CD14-positive monocyte (primary cell): Measurements from ENCODE around the gene POSTN. TPM values are rescaled to one million over a fixed set of nuclear protein-coding genes. Genes with fewer than 3 reads are reported as not detected.
"Not testable (repeated sequence)": the region's sequence is repeated elsewhere in the genome, so short reads cannot be mapped to it uniquely, and the experiment has no call there.

Experiments used
- DNase-seq, 3 donors: peaks; one replicate each; pipeline ENCODE4 v3.0.0-alpha.2; 2011 to 2022
- H2AFZ ChIP-seq: 2 replicates; pipeline ENCODE4 v1.6.0; 2012; ENCODE audit warnings: mild to moderate bottlenecking, low read depth, low read length, inconsistent platforms; ENCODE audit not compliant: insufficient read depth, poor library complexity, severe bottlenecking
- H3K27ac ChIP-seq, 2 donors: 1 replicate in 1 of 2; 2 replicates in 1 of 2; pipeline ENCODE4 v1.5.1; 2012 to 2013; ENCODE audit warnings: low read length in 2 of 2, control low read depth in 1 of 2, inconsistent platforms in 1 of 2, low read depth in 1 of 2, mild to moderate bottlenecking in 1 of 2
- H3K27me3 ChIP-seq, 2 donors: one replicate each; pipeline versions ENCODE4 v1.6.0 to v1.6.1; 2011 to 2013; ENCODE audit warnings: low read length in 2 of 2; ENCODE audit not compliant: control insufficient read depth in 2 of 2, insufficient read depth in 2 of 2
- H3K36me3 ChIP-seq, 2 donors: replicated peaks in 1 of 2; 1 replicate in 1 of 2; 2 replicates in 1 of 2; pipeline versions ENCODE4 v1.5.1 to v1.6.1; 2012 to 2013; ENCODE audit warnings: low read length in 2 of 2, control low read depth in 1 of 2, inconsistent platforms in 1 of 2, mild to moderate bottlenecking in 1 of 2; ENCODE audit not compliant: insufficient read depth in 2 of 2, control insufficient read depth in 1 of 2
- H3K4me1 ChIP-seq, 2 donors: 1 replicate in 1 of 2; 2 replicates in 1 of 2; pipeline versions ENCODE4 v1.5.1 to v1.6.1; 2012 to 2013; ENCODE audit warnings: low read length in 2 of 2, control low read depth in 1 of 2, inconsistent platforms in 1 of 2, mild to moderate bottlenecking in 1 of 2, moderate library complexity in 1 of 2; ENCODE audit not compliant: insufficient read depth in 2 of 2, control insufficient read depth in 1 of 2
- H3K4me2 ChIP-seq: replicated peaks from 2 replicates; pipeline ENCODE3; 2012; ENCODE audit warnings: low read length, moderate library complexity, mild to moderate bottlenecking; ENCODE audit not compliant: poor library complexity, severe bottlenecking; ENCODE audit errors: extremely low read depth
- H3K4me3 ChIP-seq, 3 experiments: fragments of 200-600 bp in 1 of 3; sonication (generic) in 1 of 3; replicated peaks in 1 of 3; 1 replicate in 2 of 3; 2 replicates in 1 of 3; pipeline ENCODE4 v1.5.1; 2011 to 2013; ENCODE audit warnings: low read length in 3 of 3, mild to moderate bottlenecking in 3 of 3, control low read depth in 2 of 3, low read depth in 2 of 3, inconsistent platforms in 1 of 3, moderate library complexity in 1 of 3
- H3K79me2 ChIP-seq: 2 replicates; pipeline ENCODE4 v1.6.0; 2012; ENCODE audit warnings: mild to moderate bottlenecking, control low read depth, inconsistent platforms, low read length, moderate library complexity; ENCODE audit not compliant: insufficient read depth
- H3K9ac ChIP-seq: 2 replicates; pipeline ENCODE4 v1.6.0; 2017; ENCODE audit warnings: low read length, mild to moderate bottlenecking; ENCODE audit not compliant: insufficient read depth, poor library complexity, severe bottlenecking
- H3K9me3 ChIP-seq, 2 donors: replicated peaks in 1 of 2; 1 replicate in 1 of 2; 2 replicates in 1 of 2; pipeline versions ENCODE4 v1.5.1 to v1.6.1; 2012 to 2013; ENCODE audit warnings: low read length in 2 of 2, control low read depth in 1 of 2; ENCODE audit not compliant: control insufficient read depth in 1 of 2, insufficient read depth in 1 of 2
- H4K20me1 ChIP-seq: 2 replicates; pipeline ENCODE4 v1.6.0; 2012; ENCODE audit warnings: mild to moderate bottlenecking, low read length, control low read depth, moderate library complexity; ENCODE audit not compliant: insufficient read depth
- H3K27ac Mint-ChIP-seq, 7 donors: one replicate each; pipeline ENCODE4 v1.8.0; 2020; ENCODE audit warnings: mild to moderate bottlenecking in 7 of 7, mixed read lengths in 7 of 7, moderate library complexity in 6 of 7, inconsistent platforms in 2 of 7
- H3K27me3 Mint-ChIP-seq, 3 donors: one replicate each; pipeline ENCODE4 v1.8.0; 2021 to 2022; ENCODE audit warnings: low read depth in 3 of 3, mild to moderate bottlenecking in 3 of 3, mixed read lengths in 3 of 3, moderate library complexity in 3 of 3, inconsistent platforms in 1 of 3
- H3K36me3 Mint-ChIP-seq, 2 donors: one replicate each; pipeline ENCODE4 v1.8.0; 2020; ENCODE audit warnings: mixed read lengths in 2 of 2, inconsistent platforms in 1 of 2, mild to moderate bottlenecking in 1 of 2
- H3K4me1 Mint-ChIP-seq: one replicate; pipeline ENCODE4 v1.8.0; 2020; ENCODE audit warnings: mild to moderate bottlenecking, mixed read lengths
- H3K4me3 Mint-ChIP-seq, 2 donors: one replicate each; pipeline ENCODE4 v1.8.0; 2020; ENCODE audit warnings: mild to moderate bottlenecking in 2 of 2, mixed read lengths in 2 of 2, moderate library complexity in 1 of 2
- H3K9me3 Mint-ChIP-seq, 7 donors: one replicate each; pipeline ENCODE4 v1.8.0; 2020 to 2022; ENCODE audit warnings: mixed read lengths in 7 of 7, mild to moderate bottlenecking in 6 of 7, moderate library complexity in 6 of 7, inconsistent platforms in 2 of 7
- WGBS: methylation state at CpG from one replicate; pipeline ENCODE4 v1.1.5; 2013; ENCODE audit warnings: missing lambda C conversion rate; ENCODE audit not compliant: insufficient coverage; 5-methylcytosine and 5-hydroxymethylcytosine counted together
- intact Hi-C, 2 donors: fragments of 100-400 bp; cut with micrococcal nuclease; formaldehyde crosslinking; loops; one replicate each; pipeline versions ENCODE4 v1.15.0 to v1.15.1; 2023
- polyA plus RNA-seq, 3 donors: library from polyadenylated mRNA; depleted of rRNA in 1 of 3; unstranded in 2 of 3; stranded (reverse) in 1 of 3; fragments of 300-500 nt in 2 of 3; fragments of >200 nt in 1 of 3; fragmentation: Illumina TruSeq in 2 of 3; gene quantifications; 1 replicate in 2 of 3; 2 replicates in 1 of 3; pipeline ENCODE4 v1.2.3, GENCODE V29; 2012 to 2021
- TF ChIP-seq, protein P1 (sequence below): fragments of 200-600 bp; IDR thresholded peaks from one replicate; pipeline ENCODE4 v1.8.0; 2022; ENCODE audit warnings: antibody characterized with exemption, mild to moderate bottlenecking

The POSTN gene
- polyA plus RNA-seq, 3 donors = not detected

- no peaks in the 10 kb centered on the region for H3K36me3 Mint-ChIP-seq
- H3K4me3 Mint-ChIP-seq = no peak overlapping the region
- no peaks in the 10 kb centered on the region for H3K4me1 ChIP-seq
- no peaks in the 10 kb centered on the region for H3K9me3 ChIP-seq
- no peaks in the 10 kb centered on the region for H3K36me3 ChIP-seq
- no peaks in the 10 kb centered on the region for H3K79me2 ChIP-seq
- no peaks in the 10 kb centered on the region for H3K27me3 ChIP-seq
- H3K9ac ChIP-seq = no peak overlapping the region
- no peak overlapping the region for H3K27ac Mint-ChIP-seq
- no peak for DNase-seq
- H3K4me1 Mint-ChIP-seq = no peaks in the 10 kb centered on the region
- H4K20me1 ChIP-seq = no peaks in the 10 kb centered on the region
- no peak overlapping the region for H2AFZ ChIP-seq
- TF ChIP-seq, protein P1, sequence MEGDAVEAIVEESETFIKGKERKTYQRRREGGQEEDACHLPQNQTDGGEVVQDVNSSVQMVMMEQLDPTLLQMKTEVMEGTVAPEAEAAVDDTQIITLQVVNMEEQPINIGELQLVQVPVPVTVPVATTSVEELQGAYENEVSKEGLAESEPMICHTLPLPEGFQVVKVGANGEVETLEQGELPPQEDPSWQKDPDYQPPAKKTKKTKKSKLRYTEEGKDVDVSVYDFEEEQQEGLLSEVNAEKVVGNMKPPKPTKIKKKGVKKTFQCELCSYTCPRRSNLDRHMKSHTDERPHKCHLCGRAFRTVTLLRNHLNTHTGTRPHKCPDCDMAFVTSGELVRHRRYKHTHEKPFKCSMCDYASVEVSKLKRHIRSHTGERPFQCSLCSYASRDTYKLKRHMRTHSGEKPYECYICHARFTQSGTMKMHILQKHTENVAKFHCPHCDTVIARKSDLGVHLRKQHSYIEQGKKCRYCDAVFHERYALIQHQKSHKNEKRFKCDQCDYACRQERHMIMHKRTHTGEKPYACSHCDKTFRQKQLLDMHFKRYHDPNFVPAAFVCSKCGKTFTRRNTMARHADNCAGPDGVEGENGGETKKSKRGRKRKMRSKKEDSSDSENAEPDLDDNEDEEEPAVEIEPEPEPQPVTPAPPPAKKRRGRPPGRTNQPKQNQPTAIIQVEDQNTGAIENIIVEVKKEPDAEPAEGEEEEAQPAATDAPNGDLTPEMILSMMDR = no peak
- H3K27me3 Mint-ChIP-seq = no peaks in the 10 kb centered on the region
- H3K9me3 Mint-ChIP-seq = peaks cover 0 to 2% (median 0%) of the 10 kb centered on the region in 7 donors
- no peak overlapping the region for H3K27ac ChIP-seq
- intact Hi-C loops = no loop called here
- no peak overlapping the region for H3K4me2 ChIP-seq
- H3K4me3 ChIP-seq = no peak overlapping the region
Measured at GRCh38 chr13:37595162-37595561, 3.4 kb downstream of the POSTN start.

GRCh38 chr13:37594550-37594949 lies 4.0 kb downstream of the POSTN start:
- no peaks in the 10 kb centered on the region for H3K4me1 Mint-ChIP-seq
- H3K36me3 ChIP-seq = no peaks in the 10 kb centered on the region
- H3K27ac Mint-ChIP-seq = no peak overlapping the region
- H3K4me1 ChIP-seq = no peaks in the 10 kb centered on the region
- no peak overlapping the region for H3K9ac ChIP-seq
- H3K4me3 ChIP-seq = no peak overlapping the region
- H2AFZ ChIP-seq = no peak overlapping the region
- no peaks in the 10 kb centered on the region for H3K27me3 ChIP-seq
- no peak overlapping the region for H3K4me2 ChIP-seq
- H3K4me3 Mint-ChIP-seq = no peak overlapping the region
- H3K79me2 ChIP-seq = no peaks in the 10 kb centered on the region
- 60% methylated on average over 1 of the region's 2 CpGs for WGBS
- H3K27me3 Mint-ChIP-seq = no peaks in the 10 kb centered on the region
- H4K20me1 ChIP-seq = no peaks in the 10 kb centered on the region
- H3K9me3 ChIP-seq = no peaks in the 10 kb centered on the region
- H3K9me3 Mint-ChIP-seq = peaks cover 0 to 2% (median 0%) of the 10 kb centered on the region in 7 donors
- no peaks in the 10 kb centered on the region for H3K36me3 Mint-ChIP-seq
- TF ChIP-seq, protein P1 = no peak
- H3K27ac ChIP-seq = no peak overlapping the region
- intact Hi-C loops = no loop called here
- no peak for DNase-seq

- H2AFZ ChIP-seq, H3K9me3 Mint-ChIP-seq, H3K36me3 ChIP-seq, H3K36me3 Mint-ChIP-seq, H3K9me3 ChIP-seq, H3K4me1 Mint-ChIP-seq, DNase-seq, intact Hi-C loops, H3K4me3 Mint-ChIP-seq, H3K79me2 ChIP-seq, H3K4me3 ChIP-seq, H3K27me3 ChIP-seq, H3K4me1 ChIP-seq, H3K27ac Mint-ChIP-seq, H4K20me1 ChIP-seq, H3K4me2 ChIP-seq, H3K27ac ChIP-seq, H3K9ac ChIP-seq, H3K27me3 Mint-ChIP-seq: not testable (repeated sequence)
- WGBS = no CpG with 5 or more reads among the region's 4 CpGs
Measured at GRCh38 chr13:37589381-37589780, 9.2 kb downstream of the POSTN start.
